Esophagus muscularis mucosa (tissue), 4 donors: Measurements from ENCODE around the gene KDM4E. TPM values are rescaled to one million over a fixed set of nuclear protein-coding genes. Genes with fewer than 3 reads are reported as not detected.

Experiments
- DNase-seq: peaks from one replicate; pipeline ENCODE4 v3.0.0-alpha.2; 2017; ENCODE audit errors: extremely low spot score
- H3K27ac ChIP-seq, 4 donors: fragments of 200-600 bp; sonication (generic); replicated peaks in 1 of 4; 1 replicate in 3 of 4; 2 replicates in 1 of 4; pipeline ENCODE4 v1.5.1; 2016 to 2019; ENCODE audit warnings: mild to moderate bottlenecking in 1 of 4
- H3K27me3 ChIP-seq, 4 donors: fragments of 200-600 bp; sonication (generic); one replicate each; pipeline versions ENCODE4 v1.5.1 to v1.6.0; 2016 to 2019
- H3K36me3 ChIP-seq, 4 donors: fragments of 200-600 bp; sonication (generic); one replicate each; pipeline ENCODE4 v1.5.1; 2016 to 2019
- H3K4me1 ChIP-seq, 4 donors: fragments of 200-600 bp; sonication (generic); one replicate each; pipeline ENCODE4 v1.5.1; 2016 to 2019
- H3K4me3 ChIP-seq, 4 donors: fragments of 200-600 bp; sonication (generic); 1 replicate in 2 of 4; 2 replicates in 2 of 4; pipeline ENCODE4 v1.5.1; 2016 to 2019; ENCODE audit warnings: mild to moderate bottlenecking in 4 of 4, moderate library complexity in 1 of 4
- H3K9me3 ChIP-seq, 4 donors: fragments of 200-600 bp; sonication (generic); 1 replicate in 3 of 4; 2 replicates in 1 of 4; pipeline ENCODE4 v1.5.1; 2016 to 2019
- EP300 ChIP-seq: sonication (generic); formaldehyde crosslinking; IDR thresholded peaks from one replicate; pipeline ENCODE4 v1.6.1; 2017; ENCODE audit warnings: antibody characterized with exemption
- POLR2A ChIP-seq: fragments of 450-650 bp; IDR thresholded peaks from one replicate; pipeline ENCODE4 v1.6.1; 2017; ENCODE audit warnings: antibody characterized with exemption, moderate library complexity, mild to moderate bottlenecking, low read depth
- POLR2AphosphoS5 ChIP-seq, 2 donors: sonication (generic); formaldehyde crosslinking; IDR thresholded peaks; one replicate each; pipeline ENCODE4 v1.6.1; 2017; ENCODE audit warnings: antibody characterized with exemption in 2 of 2
- WGBS: methylation state at CpG from one replicate; pipeline ENCODE4 v1.1.5; 2018; 5-methylcytosine and 5-hydroxymethylcytosine counted together
- intact Hi-C: fragments of 100-400 bp; cut with DNase I; formaldehyde crosslinking; loops from one replicate; pipeline ENCODE4 v1.15.1; 2023
- total RNA-seq, 4 donors: library from RNA; depleted of rRNA; stranded (reverse); fragments of >200 nt; gene quantifications; one replicate each; pipeline versions ENCODE4 v1.1.0 to v1.2.1, GENCODE V29; 2016
- TF ChIP-seq, protein P1 (sequence below), 3 experiments: fragments of 200-600 bp in 2 of 3; fragments of 450-650 bp in 1 of 3; sonication (generic) in 2 of 3; IDR thresholded peaks; one replicate each; pipeline ENCODE4 v1.5.1; 2017 to 2019; ENCODE audit warnings: antibody characterized with exemption in 3 of 3, mild to moderate bottlenecking in 2 of 3, moderate library complexity in 1 of 3

The KDM4E gene
- total RNA-seq, result not detected

- 87% methylated on average over 1 of the region's 1 CpG for WGBS
- Histone ChIP-seq H3K27ac (no peak within 1 kb of the TSS), H3K27me3 (no peaks in the 10 kb centered on the region), H3K4me1 (no peaks in the 10 kb centered on the region), H3K36me3 (no peaks in the 10 kb centered on the region), H3K4me3 (no peak within 1 kb of the TSS), H3K9me3 (no peaks in the 10 kb centered on the region)
- no peak for DNase-seq
- TF ChIP-seq POLR2A (no peak), EP300 (no peak), POLR2AphosphoS5 (IDR thresholded peaks at IDR 0.05) (no peak)
- TF ChIP-seq, protein P1, sequence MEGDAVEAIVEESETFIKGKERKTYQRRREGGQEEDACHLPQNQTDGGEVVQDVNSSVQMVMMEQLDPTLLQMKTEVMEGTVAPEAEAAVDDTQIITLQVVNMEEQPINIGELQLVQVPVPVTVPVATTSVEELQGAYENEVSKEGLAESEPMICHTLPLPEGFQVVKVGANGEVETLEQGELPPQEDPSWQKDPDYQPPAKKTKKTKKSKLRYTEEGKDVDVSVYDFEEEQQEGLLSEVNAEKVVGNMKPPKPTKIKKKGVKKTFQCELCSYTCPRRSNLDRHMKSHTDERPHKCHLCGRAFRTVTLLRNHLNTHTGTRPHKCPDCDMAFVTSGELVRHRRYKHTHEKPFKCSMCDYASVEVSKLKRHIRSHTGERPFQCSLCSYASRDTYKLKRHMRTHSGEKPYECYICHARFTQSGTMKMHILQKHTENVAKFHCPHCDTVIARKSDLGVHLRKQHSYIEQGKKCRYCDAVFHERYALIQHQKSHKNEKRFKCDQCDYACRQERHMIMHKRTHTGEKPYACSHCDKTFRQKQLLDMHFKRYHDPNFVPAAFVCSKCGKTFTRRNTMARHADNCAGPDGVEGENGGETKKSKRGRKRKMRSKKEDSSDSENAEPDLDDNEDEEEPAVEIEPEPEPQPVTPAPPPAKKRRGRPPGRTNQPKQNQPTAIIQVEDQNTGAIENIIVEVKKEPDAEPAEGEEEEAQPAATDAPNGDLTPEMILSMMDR (IDR thresholded peaks at IDR 0.05), result no peak
- intact Hi-C loops, result no loop called here
These were observed at the start of gene KDM4E for GRCh38 chr11:95024958-95025357. Gene KDM4E (plus strand): TSS chr11:95025258. CDS start chr11:95025558, 300 bp downstream.

GRCh38 chr11:94975599-94975998, 49.5 kb upstream of the KDM4E start:
- no peaks in the 10 kb centered on the region for H3K27me3 ChIP-seq
- no peaks in the 10 kb centered on the region for H3K9me3 ChIP-seq
- no peak overlapping the region for H3K4me3 ChIP-seq
- TF ChIP-seq POLR2A (no peak), POLR2AphosphoS5 (IDR thresholded peaks at IDR 0.05) (no peak), EP300 (no peak)
- TF ChIP-seq, protein P1 (IDR thresholded peaks at IDR 0.05), result no peak
- peaks cover 8 to 15% (median 11%) of the 10 kb centered on the region in 4 donors for H3K36me3 ChIP-seq
- intact Hi-C loops, result loop anchor here (10.0 kb wide), 2 partner anchors 789 to 819 kb away; partner anchors contain the start of gene CEP57
- no peak for DNase-seq
- WGBS, result 89% methylated on average over 1 of the region's 1 CpG
- H3K4me1 ChIP-seq, result peaks cover 10 to 25% (median 16%) of the 10 kb centered on the region in 4 donors
- H3K27ac ChIP-seq, result no peak overlapping the region

GRCh38 chr11:94987378-94987777, 37.7 kb upstream of the KDM4E start:
- H3K27ac ChIP-seq, result no peak overlapping the region
- H3K27me3 ChIP-seq, result no peaks in the 10 kb centered on the region
- TF ChIP-seq POLR2A, result no peak
- TF ChIP-seq, protein P1 (IDR thresholded peaks at IDR 0.05), result no peak
- TF ChIP-seq EP300, result no peak
- TF ChIP-seq POLR2AphosphoS5 (IDR thresholded peaks at IDR 0.05), result no peak
- intact Hi-C loops, result no loop called here
- no peaks in the 10 kb centered on the region for H3K9me3 ChIP-seq
- no peaks in the 10 kb centered on the region for H3K4me1 ChIP-seq
- H3K36me3 ChIP-seq, result no peaks in the 10 kb centered on the region
- no peak overlapping the region for H3K4me3 ChIP-seq
- no peak for DNase-seq
- WGBS, result 85% methylated on average over 4 of the region's 4 CpGs

DNA sequence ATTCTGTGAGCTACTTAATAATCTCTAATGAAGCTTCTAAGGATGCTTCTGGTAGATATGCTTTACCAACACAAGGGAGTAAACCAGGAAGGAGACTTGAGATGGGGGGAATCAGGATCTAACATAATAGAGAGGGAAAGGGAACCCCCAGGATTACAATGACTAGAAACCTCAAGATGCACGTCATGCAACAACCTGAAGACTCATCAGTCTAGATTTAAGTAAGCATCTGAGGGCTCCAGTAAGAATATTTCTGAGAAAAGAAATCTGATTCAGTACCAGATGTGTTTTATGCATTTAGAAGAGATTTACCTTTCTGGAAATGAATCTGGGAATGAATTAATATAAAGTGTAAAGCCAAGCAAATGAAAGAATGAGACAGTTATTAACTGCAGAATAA, 36.3 kb upstream of the KDM4E start:
- H3K36me3 ChIP-seq, result no peaks in the 10 kb centered on the region
- DNase-seq, result no peak
- TF ChIP-seq, protein P1 (IDR thresholded peaks at IDR 0.05), result no peak
- TF ChIP-seq POLR2A, result no peak
- no peak for TF ChIP-seq POLR2AphosphoS5 (IDR thresholded peaks at IDR 0.05)
- no peak for TF ChIP-seq EP300
- no peak overlapping the region for H3K4me3 ChIP-seq
- WGBS, result 70% methylated on average over 1 of the region's 1 CpG
- intact Hi-C loops, result no loop called here
- H3K4me1 ChIP-seq, result no peaks in the 10 kb centered on the region
- no peaks in the 10 kb centered on the region for H3K9me3 ChIP-seq
- H3K27me3 ChIP-seq, result no peaks in the 10 kb centered on the region
- H3K27ac ChIP-seq, result no peak overlapping the region

- no peaks in the 10 kb centered on the region for H3K9me3 ChIP-seq
- no peaks in the 10 kb centered on the region for H3K27me3 ChIP-seq
- TF ChIP-seq POLR2A, result no peak
- TF ChIP-seq, protein P1 (IDR thresholded peaks at IDR 0.05), result no peak
- TF ChIP-seq POLR2AphosphoS5 (IDR thresholded peaks at IDR 0.05), result no peak
- no peak for TF ChIP-seq EP300
- WGBS, result 96% methylated on average over 2 of the region's 2 CpGs
- DNase-seq, result no peak
- peaks cover 0 to 7% (median 0%) of the 10 kb centered on the region in 4 donors for H3K36me3 ChIP-seq
- intact Hi-C loops, result no loop called here
- H3K4me3 ChIP-seq, result no peak overlapping the region
- H3K27ac ChIP-seq, result no peak overlapping the region
- H3K4me1 ChIP-seq, result no peaks in the 10 kb centered on the region
These were observed 31.6 kb upstream of the KDM4E start for GRCh38 chr11:94993400-94993943.
